ENCODE measurements around the gene PLCB3. TPM values are rescaled to one million over a fixed set of nuclear protein-coding genes. Genes with fewer than 3 reads are reported as not detected.

Gene PLCB3
- total RNA-seq, 1 donor from 2014 or later: 20.8 TPM

DNA sequence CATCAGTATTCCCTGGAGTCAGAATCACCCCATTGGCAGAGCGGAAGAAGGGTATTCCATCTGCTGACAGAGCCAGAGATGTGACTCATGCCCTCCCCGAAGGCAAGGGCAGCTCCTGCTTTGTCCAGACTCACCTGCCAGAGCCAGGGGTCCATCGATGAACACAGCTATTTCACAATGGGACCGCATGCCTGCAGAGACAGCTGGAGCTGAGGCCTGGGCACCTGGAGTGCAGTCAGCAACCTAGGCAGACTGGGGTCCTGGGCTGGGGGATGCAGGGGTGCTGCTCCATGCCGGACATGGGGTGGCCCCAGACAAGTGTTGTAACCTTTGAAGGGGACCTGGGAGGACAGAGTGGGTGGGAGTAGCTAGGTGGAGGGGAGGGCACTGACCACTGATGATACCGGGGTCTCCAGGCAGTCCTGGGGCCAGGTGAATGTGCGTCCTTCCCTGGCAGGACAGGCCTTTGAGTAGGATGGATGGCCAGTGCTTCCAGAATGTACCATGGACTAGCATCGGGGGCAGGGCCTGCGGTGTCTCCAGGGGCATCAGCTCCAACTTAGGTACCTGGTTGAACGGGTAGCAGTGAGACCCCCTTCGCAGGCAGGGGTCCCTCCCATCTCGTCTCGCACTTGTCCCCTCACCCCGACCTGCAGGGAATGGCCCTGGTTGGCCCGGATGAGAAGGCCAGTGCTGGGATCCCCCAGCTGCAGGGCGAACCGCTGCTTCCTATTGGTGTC, 27.0 kb upstream of the PLCB3 start:
- no peaks in the 10 kb centered on the region for H3K27me3 ChIP-seq (ENCODE audit: control insufficient read depth, insufficient read depth, low read length)
- TF ChIP-seq CTCF (IDR thresholded peaks at IDR 0.05; ENCODE audit: insufficient read depth, low read length, severe bottlenecking): no peak
- peaks cover 13% of the 10 kb centered on the region for H3K36me3 ChIP-seq (ENCODE audit: control insufficient read depth, insufficient read depth, low read length)
- no peak overlapping the region for H3K4me3 ChIP-seq (ENCODE audit: low read depth, low read length)
- FAIRE-seq (no peak), DNase-seq (ENCODE audit: low read depth) (peak; percentile 67)

GRCh38 chr11:64224891-64225607, 26.3 kb upstream of the PLCB3 start:
- H3K4me3 ChIP-seq (ENCODE audit: low read depth, low read length): peak overlapping the region; percentile 65
- DNase-seq (ENCODE audit: low read depth) (no peak), FAIRE-seq (no peak)
- peaks cover 12% of the 10 kb centered on the region for H3K36me3 ChIP-seq (ENCODE audit: control insufficient read depth, insufficient read depth, low read length)
- no peaks in the 10 kb centered on the region for H3K27me3 ChIP-seq (ENCODE audit: control insufficient read depth, insufficient read depth, low read length)
- no peak for TF ChIP-seq CTCF (IDR thresholded peaks at IDR 0.05; ENCODE audit: insufficient read depth, low read length, severe bottlenecking)

DNA sequence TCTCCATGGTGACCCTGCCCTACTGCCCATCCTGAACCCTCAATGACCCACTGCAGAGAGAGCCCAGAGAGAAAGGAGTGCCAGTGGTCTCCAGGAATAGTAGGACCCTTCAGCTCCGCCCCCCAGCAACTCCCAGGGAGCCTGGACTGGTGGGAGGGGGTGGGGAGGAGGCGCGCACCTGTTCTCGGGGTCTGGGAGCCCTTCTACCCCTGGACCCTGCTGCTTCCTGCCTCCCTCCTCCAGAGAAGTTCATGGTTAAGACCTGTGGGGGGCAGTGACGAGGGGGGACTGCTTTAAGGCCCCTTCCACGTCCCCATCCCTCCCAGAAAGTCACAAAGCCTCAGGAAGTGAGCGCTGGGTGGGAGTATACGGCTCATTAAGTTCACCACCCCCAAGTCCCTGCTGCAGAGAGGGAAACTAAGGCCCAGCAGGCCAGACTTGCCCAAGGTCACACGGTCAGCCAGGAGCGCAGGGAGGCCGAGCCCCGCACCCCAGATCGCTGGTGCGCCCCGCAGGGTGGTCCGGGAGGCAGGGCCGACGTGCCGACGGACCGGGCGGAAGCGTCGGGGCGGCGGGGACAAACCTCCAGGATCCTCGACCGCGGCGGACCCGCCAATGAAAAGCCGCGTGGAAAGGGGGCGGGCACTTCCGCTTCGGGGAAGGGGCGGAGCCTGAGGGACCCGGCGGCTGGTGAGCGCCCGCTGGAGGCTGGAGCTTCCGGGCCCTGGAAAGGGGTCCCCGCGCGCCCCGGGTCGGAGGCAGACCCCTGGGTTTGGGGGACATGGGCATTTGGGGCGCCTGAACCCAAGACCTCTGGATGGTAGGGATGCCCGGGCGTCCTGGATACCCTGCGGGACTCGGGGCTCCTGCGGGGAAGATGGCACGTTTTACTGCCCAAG, 25.5 kb upstream of the PLCB3 start, which contains the start of the genes NUDT22 and TRPT1:
TSS of gene NUDT22 (plus strand) at position 667 of the 899 bp plus-strand sequence. CDS start 379 bp downstream, outside the sequence.
TSS of gene TRPT1 (minus strand) at position 579 of the 899 bp plus-strand sequence. CDS start at position 253, 326 bp downstream.
- peak; percentile 32 for TF ChIP-seq CTCF (IDR thresholded peaks at IDR 0.05; ENCODE audit: insufficient read depth, low read length, severe bottlenecking)
- peak within 1 kb of the TSS; percentile 65 for H3K4me3 ChIP-seq (ENCODE audit: low read depth, low read length)
- DNase-seq (ENCODE audit: low read depth) (peak; percentile 53), FAIRE-seq (no peak)
- peaks cover 11% of the 10 kb centered on the region for H3K36me3 ChIP-seq (ENCODE audit: control insufficient read depth, insufficient read depth, low read length)
- H3K27me3 ChIP-seq (ENCODE audit: control insufficient read depth, insufficient read depth, low read length): no peaks in the 10 kb centered on the region

DNA sequence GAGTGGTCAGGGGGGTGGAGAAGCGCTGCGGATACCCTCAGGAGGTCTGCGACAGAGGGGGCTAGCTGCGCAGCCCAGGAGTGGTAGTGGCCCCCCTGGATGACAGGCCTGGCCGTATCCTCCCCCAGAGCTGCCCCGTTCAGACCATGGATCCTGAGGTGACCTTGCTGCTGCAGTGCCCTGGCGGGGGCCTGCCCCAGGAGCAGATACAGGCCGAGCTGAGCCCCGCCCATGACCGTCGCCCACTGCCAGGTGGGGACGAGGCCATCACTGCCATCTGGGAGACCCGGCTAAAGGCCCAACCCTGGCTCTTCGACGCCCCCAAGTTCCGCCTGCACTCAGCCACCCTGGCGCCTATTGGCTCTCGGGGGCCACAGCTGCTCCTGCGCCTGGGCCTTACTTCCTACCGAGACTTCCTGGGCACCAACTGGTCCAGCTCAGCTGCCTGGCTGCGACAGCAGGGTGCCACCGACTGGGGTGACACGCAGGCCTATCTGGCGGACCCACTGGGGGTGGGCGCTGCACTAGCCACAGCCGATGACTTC, 24.8 kb upstream of the PLCB3 start:
- DNase-seq (ENCODE audit: low read depth) (no peak), FAIRE-seq (no peak)
- peaks cover 10% of the 10 kb centered on the region for H3K36me3 ChIP-seq (ENCODE audit: control insufficient read depth, insufficient read depth, low read length)
- H3K4me3 ChIP-seq (ENCODE audit: low read depth, low read length): peak overlapping the region; percentile 65
- H3K27me3 ChIP-seq (ENCODE audit: control insufficient read depth, insufficient read depth, low read length): no peaks in the 10 kb centered on the region
- no peak for TF ChIP-seq CTCF (IDR thresholded peaks at IDR 0.05; ENCODE audit: insufficient read depth, low read length, severe bottlenecking)

DNA sequence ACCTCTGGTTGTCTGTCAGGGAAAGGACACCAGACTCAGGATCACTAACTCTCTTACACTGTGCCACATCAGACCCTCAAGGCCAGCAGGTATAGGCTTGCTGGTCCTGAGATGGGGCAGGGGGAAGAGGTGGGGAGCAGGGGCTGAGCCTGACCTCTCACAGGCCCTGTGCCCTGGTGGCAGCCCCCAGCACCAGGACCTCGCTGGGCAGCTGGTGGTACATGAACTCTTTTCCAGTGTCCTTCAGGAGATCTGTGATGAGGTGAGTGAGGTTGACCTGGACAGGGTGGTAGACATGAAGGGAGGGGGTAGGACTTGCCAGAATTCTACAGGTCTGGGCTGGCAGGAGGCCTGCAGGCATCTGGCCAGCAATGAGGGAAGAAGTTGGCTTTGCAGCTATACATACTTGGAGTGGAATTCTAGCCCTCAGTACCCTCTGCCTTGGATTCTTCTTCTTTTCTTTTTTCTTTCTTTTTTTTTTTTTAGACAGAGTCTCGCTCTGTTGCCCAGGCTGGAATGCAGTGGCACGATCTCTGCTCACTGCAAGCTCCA, 23.8 kb upstream of the PLCB3 start:
- DNase-seq (ENCODE audit: low read depth) (peak; percentile 62), FAIRE-seq (no peak)
- peaks cover 10% of the 10 kb centered on the region for H3K36me3 ChIP-seq (ENCODE audit: control insufficient read depth, insufficient read depth, low read length)
- no peak for TF ChIP-seq CTCF (IDR thresholded peaks at IDR 0.05; ENCODE audit: insufficient read depth, low read length, severe bottlenecking)
- no peaks in the 10 kb centered on the region for H3K27me3 ChIP-seq (ENCODE audit: control insufficient read depth, insufficient read depth, low read length)
- peak overlapping the region; percentile 65 for H3K4me3 ChIP-seq (ENCODE audit: low read depth, low read length)

Data from bronchial epithelial cell (primary cell).